Measurements from ENCODE around the gene OSBPL8.
A peak's percentile ranks its signal among the peaks of the same experiment; 100 is the strongest.
"Not testable (repeated sequence)": the region's sequence is repeated elsewhere in the genome, so short reads cannot be mapped to it uniquely, and the experiment has no call there.

Gene OSBPL8

GRCh38 chr12:76337583-76337982 is 222.0 kb downstream of the OSBPL8 start:
- WGBS, 2 experiments (ENCODE audit: insufficient coverage in 2 of 2) = 100% methylated on average over 1 of the region's 3 CpGs; no CpG with 5 or more reads in 1 of the 2 experiments
- H3K4me3 ChIP-seq (ENCODE audit: extremely low read depth, insufficient read depth, low read length, poor library complexity, severe bottlenecking) = no peak overlapping the region
- H3K27ac ChIP-seq (ENCODE audit: low read depth, low read length, severe bottlenecking) = no peak overlapping the region
- H3K9me3 ChIP-seq (ENCODE audit: control insufficient read depth, low read length) = no peaks in the 10 kb centered on the region
- H3K36me3 ChIP-seq (ENCODE audit: control insufficient read depth, insufficient read depth, low read length) = no peaks in the 10 kb centered on the region
- H3K4me1 ChIP-seq (ENCODE audit: control insufficient read depth, insufficient read depth, low read length, poor library complexity, severe bottlenecking) = peaks cover 6% of the 10 kb centered on the region

DNA sequence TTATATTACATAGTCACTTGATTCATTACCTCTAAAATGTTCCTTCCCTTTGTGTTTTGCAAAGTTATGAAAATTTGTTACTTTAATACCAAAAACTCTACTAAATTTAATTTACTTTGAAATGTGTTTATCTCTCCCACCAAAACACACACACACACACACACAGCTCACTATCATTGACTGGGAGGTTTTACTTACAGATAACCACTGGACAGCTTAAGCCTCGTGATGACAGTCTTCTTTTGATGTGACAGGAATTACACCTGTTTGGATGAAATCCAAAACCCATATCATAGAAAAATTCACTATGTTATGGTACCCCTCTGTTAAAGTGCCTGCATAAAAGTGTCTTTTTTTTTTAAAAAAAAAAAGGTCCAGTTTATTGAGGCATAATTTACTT is 227.0 kb downstream of the OSBPL8 start:
- peaks cover 14% of the 10 kb centered on the region for H3K4me1 ChIP-seq (ENCODE audit: control insufficient read depth, insufficient read depth, low read length, poor library complexity, severe bottlenecking)
- H3K36me3 ChIP-seq (ENCODE audit: control insufficient read depth, insufficient read depth, low read length) = no peaks in the 10 kb centered on the region
- WGBS, 2 experiments (ENCODE audit: insufficient coverage in 2 of 2) = 75 to 80% methylated on average over 1 of the region's 1 CpG
- no peak overlapping the region for H3K4me3 ChIP-seq (ENCODE audit: extremely low read depth, insufficient read depth, low read length, poor library complexity, severe bottlenecking)
- no peak overlapping the region for H3K27ac ChIP-seq (ENCODE audit: low read depth, low read length, severe bottlenecking)
- peaks cover 9% of the 10 kb centered on the region for H3K9me3 ChIP-seq (ENCODE audit: control insufficient read depth, low read length)

- Histone ChIP-seq H3K27ac (ENCODE audit: low read depth, low read length, severe bottlenecking) (peak overlapping the region; percentile 93), H3K4me3 (ENCODE audit: extremely low read depth, insufficient read depth, low read length, poor library complexity, severe bottlenecking) (no peak overlapping the region), H3K36me3 (ENCODE audit: control insufficient read depth, insufficient read depth, low read length) (no peaks in the 10 kb centered on the region), H3K4me1 (ENCODE audit: control insufficient read depth, insufficient read depth, low read length, poor library complexity, severe bottlenecking) (peaks cover 8% of the 10 kb centered on the region), H3K9me3 (ENCODE audit: control insufficient read depth, low read length) (peaks cover 13% of the 10 kb centered on the region)
- 96% methylated on average over 3 of the region's 5 CpGs; no CpG with 5 or more reads in 1 of the 2 experiments for WGBS, 2 experiments (ENCODE audit: insufficient coverage in 2 of 2)
These were observed 230.0 kb downstream of the OSBPL8 start for GRCh38 chr12:76329606-76330005.

GRCh38 chr12:76329159-76329558 is 230.4 kb downstream of the OSBPL8 start:
- H3K4me3 ChIP-seq (ENCODE audit: extremely low read depth, insufficient read depth, low read length, poor library complexity, severe bottlenecking) = no peak overlapping the region
- no peaks in the 10 kb centered on the region for H3K36me3 ChIP-seq (ENCODE audit: control insufficient read depth, insufficient read depth, low read length)
- peak overlapping the region; percentile 93 for H3K27ac ChIP-seq (ENCODE audit: low read depth, low read length, severe bottlenecking)
- 67 to 86% methylated on average over 2 of the region's 2 CpGs for WGBS, 2 experiments (ENCODE audit: insufficient coverage in 2 of 2)
- peaks cover 8% of the 10 kb centered on the region for H3K4me1 ChIP-seq (ENCODE audit: control insufficient read depth, insufficient read depth, low read length, poor library complexity, severe bottlenecking)
- H3K9me3 ChIP-seq (ENCODE audit: control insufficient read depth, low read length) = peaks cover 13% of the 10 kb centered on the region

- not testable (repeated sequence) for H3K27ac ChIP-seq (ENCODE audit: low read depth, low read length, severe bottlenecking); H3K4me3 ChIP-seq (ENCODE audit: extremely low read depth, insufficient read depth, low read length, poor library complexity, severe bottlenecking); H3K36me3 ChIP-seq (ENCODE audit: control insufficient read depth, insufficient read depth, low read length); H3K9me3 ChIP-seq (ENCODE audit: control insufficient read depth, low read length); H3K4me1 ChIP-seq (ENCODE audit: control insufficient read depth, insufficient read depth, low read length, poor library complexity, severe bottlenecking)
- WGBS, 2 experiments (ENCODE audit: insufficient coverage in 2 of 2) = 64 to 70% methylated on average over 8 to 10 of the region's 32 CpGs
These were observed 239.8 kb downstream of the OSBPL8 start for GRCh38 chr12:76319595-76320319.

- Histone ChIP-seq H3K9me3 (ENCODE audit: control insufficient read depth, low read length) (no peaks in the 10 kb centered on the region), H3K36me3 (ENCODE audit: control insufficient read depth, insufficient read depth, low read length) (no peaks in the 10 kb centered on the region), H3K27ac (ENCODE audit: low read depth, low read length, severe bottlenecking) (no peak overlapping the region), H3K4me3 (ENCODE audit: extremely low read depth, insufficient read depth, low read length, poor library complexity, severe bottlenecking) (no peak overlapping the region), H3K4me1 (ENCODE audit: control insufficient read depth, insufficient read depth, low read length, poor library complexity, severe bottlenecking) (no peaks in the 10 kb centered on the region)
- WGBS, 2 experiments (ENCODE audit: insufficient coverage in 2 of 2) = 86 to 100% methylated on average over 1 of the region's 1 CpG
These were observed 240.6 kb downstream of the OSBPL8 start for GRCh38 chr12:76318773-76319594.

- 80 to 93% methylated on average over 1 of the region's 1 CpG for WGBS, 2 experiments (ENCODE audit: insufficient coverage in 2 of 2)
- Histone ChIP-seq H3K4me3 (ENCODE audit: extremely low read depth, insufficient read depth, low read length, poor library complexity, severe bottlenecking) (no peak overlapping the region), H3K36me3 (ENCODE audit: control insufficient read depth, insufficient read depth, low read length) (no peaks in the 10 kb centered on the region), H3K9me3 (ENCODE audit: control insufficient read depth, low read length) (no peaks in the 10 kb centered on the region), H3K27ac (ENCODE audit: low read depth, low read length, severe bottlenecking) (no peak overlapping the region), H3K4me1 (ENCODE audit: control insufficient read depth, insufficient read depth, low read length, poor library complexity, severe bottlenecking) (no peaks in the 10 kb centered on the region)
These were observed 241.6 kb downstream of the OSBPL8 start for GRCh38 chr12:76317976-76318375.

DNA sequence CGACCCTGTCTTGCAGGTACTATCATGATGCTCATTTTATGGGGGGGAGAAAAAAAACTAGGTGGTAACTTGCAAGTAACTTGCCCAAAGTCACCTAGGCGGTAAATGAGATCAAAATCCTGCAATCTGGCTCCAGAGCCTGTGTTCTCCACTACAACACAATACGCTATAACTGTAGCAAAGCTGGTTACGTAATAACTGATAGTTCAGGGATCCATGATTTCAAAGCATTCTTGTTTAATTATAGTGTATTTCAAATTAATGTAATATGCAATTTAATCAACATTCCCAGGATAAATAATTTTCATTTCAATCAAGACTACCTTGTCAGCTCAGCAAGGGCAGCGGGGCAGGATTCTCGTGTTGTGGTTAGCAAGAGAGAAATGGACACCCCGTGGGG is 243.1 kb downstream of the OSBPL8 start:
- Histone ChIP-seq H3K27ac (ENCODE audit: low read depth, low read length, severe bottlenecking) (no peak overlapping the region), H3K4me3 (ENCODE audit: extremely low read depth, insufficient read depth, low read length, poor library complexity, severe bottlenecking) (no peak overlapping the region), H3K4me1 (ENCODE audit: control insufficient read depth, insufficient read depth, low read length, poor library complexity, severe bottlenecking) (peaks cover 5% of the 10 kb centered on the region), H3K36me3 (ENCODE audit: control insufficient read depth, insufficient read depth, low read length) (no peaks in the 10 kb centered on the region), H3K9me3 (ENCODE audit: control insufficient read depth, low read length) (no peaks in the 10 kb centered on the region)
- 84% methylated on average over 4 of the region's 7 CpGs; no CpG with 5 or more reads in 1 of the 2 experiments for WGBS, 2 experiments (ENCODE audit: insufficient coverage in 2 of 2)

GRCh38 chr12:76313299-76313698 is 246.3 kb downstream of the OSBPL8 start:
- Histone ChIP-seq H3K4me1 (ENCODE audit: control insufficient read depth, insufficient read depth, low read length, poor library complexity, severe bottlenecking) (peaks cover 13% of the 10 kb centered on the region), H3K36me3 (ENCODE audit: control insufficient read depth, insufficient read depth, low read length) (no peaks in the 10 kb centered on the region), H3K27ac (ENCODE audit: low read depth, low read length, severe bottlenecking) (no peak overlapping the region), H3K4me3 (ENCODE audit: extremely low read depth, insufficient read depth, low read length, poor library complexity, severe bottlenecking) (no peak overlapping the region), H3K9me3 (ENCODE audit: control insufficient read depth, low read length) (no peaks in the 10 kb centered on the region)
- WGBS, 2 experiments (ENCODE audit: insufficient coverage in 2 of 2) = 90 to 99% methylated on average over 8 of the region's 9 CpGs

- WGBS, 2 experiments (ENCODE audit: insufficient coverage in 2 of 2) = 74 to 83% methylated on average over 2 to 5 of the region's 7 CpGs
- Histone ChIP-seq H3K9me3 (ENCODE audit: control insufficient read depth, low read length) (no peaks in the 10 kb centered on the region), H3K4me1 (ENCODE audit: control insufficient read depth, insufficient read depth, low read length, poor library complexity, severe bottlenecking) (peaks cover 13% of the 10 kb centered on the region), H3K27ac (ENCODE audit: low read depth, low read length, severe bottlenecking) (peak overlapping the region; percentile 45), H3K36me3 (ENCODE audit: control insufficient read depth, insufficient read depth, low read length) (no peaks in the 10 kb centered on the region), H3K4me3 (ENCODE audit: extremely low read depth, insufficient read depth, low read length, poor library complexity, severe bottlenecking) (no peak overlapping the region)
These were observed 247.3 kb downstream of the OSBPL8 start for GRCh38 chr12:76312315-76312714.

- no peak overlapping the region for H3K4me3 ChIP-seq (ENCODE audit: extremely low read depth, insufficient read depth, low read length, poor library complexity, severe bottlenecking)
- H3K36me3 ChIP-seq (ENCODE audit: control insufficient read depth, insufficient read depth, low read length) = no peaks in the 10 kb centered on the region
- WGBS, 2 experiments (ENCODE audit: insufficient coverage in 2 of 2) = no CpG with 5 or more reads among the region's 3 CpGs
- peak overlapping the region; percentile 45 for H3K27ac ChIP-seq (ENCODE audit: low read depth, low read length, severe bottlenecking)
- no peaks in the 10 kb centered on the region for H3K9me3 ChIP-seq (ENCODE audit: control insufficient read depth, low read length)
- H3K4me1 ChIP-seq (ENCODE audit: control insufficient read depth, insufficient read depth, low read length, poor library complexity, severe bottlenecking) = peaks cover 13% of the 10 kb centered on the region
These were observed 247.8 kb downstream of the OSBPL8 start for GRCh38 chr12:76311796-76312195.

Measured in mesodermal cell (in vitro differentiated cells).